HG03457 (cell line): ENCODE data around the gene PFKFB3.

Experiments
- ATAC-seq: cut with Tn5 transposase; IDR thresholded peaks from one replicate; pipeline ENCODE4 v1.9.1; 2021; ENCODE audit warnings: moderate number of reproducible peaks; ENCODE audit not compliant: unreplicated experiment

Gene PFKFB3

DNA sequence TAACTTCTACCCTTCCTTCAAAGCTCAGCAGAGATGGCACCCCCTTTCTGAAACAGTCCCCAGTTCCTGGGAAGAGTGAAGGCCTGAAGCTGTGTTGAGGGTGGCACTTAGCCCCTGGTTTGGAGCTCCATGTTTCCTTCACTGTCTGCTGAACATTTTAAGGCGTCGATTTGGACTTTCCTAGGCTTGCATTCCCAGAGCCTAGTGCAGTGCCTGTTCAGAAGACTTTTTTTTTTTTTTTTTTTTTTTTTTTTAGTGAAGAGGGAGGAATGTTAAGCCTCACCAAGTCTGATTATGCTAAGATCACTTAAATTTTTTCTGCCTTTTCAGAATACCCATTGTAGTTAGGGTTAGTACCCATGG, 97.0 kb downstream of the PFKFB3 start:
- ATAC-seq, result no peak

DNA sequence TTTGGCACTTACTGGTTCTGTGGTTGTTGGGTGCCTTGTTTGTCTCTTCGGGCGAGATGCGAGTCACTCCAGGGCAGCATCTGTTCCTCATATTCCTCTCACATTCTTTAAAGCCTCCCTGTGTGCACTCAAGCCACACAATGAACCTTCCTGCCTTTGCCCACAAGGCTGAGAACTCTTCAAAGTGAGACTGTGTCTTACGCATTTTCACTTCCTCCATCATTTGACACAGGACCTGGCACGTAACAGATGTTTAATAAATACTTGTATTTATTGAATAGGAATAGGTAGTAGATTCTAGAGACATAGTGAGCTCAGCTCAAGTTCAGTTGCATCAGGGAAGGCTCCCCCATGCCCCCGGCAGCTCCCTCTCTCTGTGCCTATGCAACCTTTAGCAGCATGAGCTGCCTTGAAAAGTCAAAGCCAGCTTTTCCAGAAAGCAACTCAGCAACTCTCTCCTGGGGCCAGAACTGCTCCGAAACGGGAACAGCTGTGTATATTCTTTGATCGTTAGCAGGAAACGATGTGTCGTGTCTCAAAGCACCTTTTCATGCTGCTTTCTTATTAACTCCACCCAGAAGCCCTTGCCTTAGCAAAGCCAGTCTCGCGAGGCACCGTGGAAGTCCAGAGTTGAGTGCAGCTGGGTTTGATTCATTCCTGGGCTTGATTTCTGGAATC, 97.5 kb downstream of the PFKFB3 start:
- peak; percentile 83 for ATAC-seq

DNA sequence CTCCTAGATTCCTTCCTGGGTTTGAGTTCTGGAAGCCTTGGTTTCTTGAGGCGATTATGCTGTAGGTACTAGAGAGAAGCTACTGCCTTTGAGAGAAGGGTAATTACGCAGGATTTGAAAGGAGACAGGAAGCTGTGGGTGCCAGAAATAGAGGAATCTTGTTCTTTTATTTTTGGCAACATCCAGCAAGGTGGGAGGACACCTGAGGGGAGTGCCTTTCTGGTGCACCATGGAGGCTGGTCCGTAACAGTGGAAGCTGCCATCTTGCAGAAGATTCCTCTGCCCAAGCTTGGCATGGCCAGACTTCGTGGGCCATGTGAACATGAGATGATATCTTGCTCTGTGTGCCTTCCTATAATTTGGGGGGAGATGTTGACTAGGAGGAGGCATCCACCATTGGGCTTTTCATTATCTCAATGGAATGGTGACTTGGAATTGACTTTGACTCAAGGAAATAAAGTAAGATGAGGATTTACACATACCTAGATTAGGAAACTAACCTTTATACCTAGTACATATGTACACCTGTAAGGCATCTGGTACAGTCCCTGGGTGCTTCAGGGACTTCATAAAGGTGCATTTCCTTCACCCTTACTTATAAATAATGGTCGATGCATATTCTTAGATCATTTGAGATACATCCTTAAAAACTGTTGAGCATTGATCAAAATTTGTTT, 98.2 kb downstream of the PFKFB3 start:
- ATAC-seq, result no peak

DNA sequence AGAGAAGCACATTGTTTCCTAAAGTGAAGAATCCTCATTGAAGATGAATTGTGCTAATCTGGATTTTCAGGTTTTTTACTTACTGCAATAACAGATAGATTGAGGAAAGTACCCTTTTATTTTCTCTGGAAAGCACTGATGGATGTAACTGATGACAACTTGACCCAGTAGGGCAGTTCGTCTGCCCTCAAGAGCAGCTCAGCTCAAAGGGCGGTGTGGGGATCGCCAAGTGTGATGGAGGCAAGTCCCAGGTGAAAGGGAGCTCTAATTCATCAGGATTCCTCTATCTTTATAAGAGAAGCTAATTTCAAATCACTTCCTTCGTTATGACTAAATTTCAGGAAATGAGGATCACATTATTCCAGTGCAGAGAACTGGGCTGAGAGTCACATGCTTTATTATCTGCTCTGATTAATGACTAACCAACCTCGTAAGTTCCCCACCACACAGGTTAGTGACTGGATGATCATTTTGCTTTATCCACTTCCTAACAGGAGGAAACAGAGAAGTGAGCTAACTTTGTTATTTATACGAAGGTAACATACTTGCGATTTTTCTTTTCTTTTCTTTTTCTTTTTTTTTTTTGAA, 98.8 kb downstream of the PFKFB3 start:
- no peak for ATAC-seq
